Stimulated activated CD4-positive, alpha-beta T cell treated with anti-CD3 and anti-CD28 coated beads, Interleukin-1b, Interleukin-23, amount 100 ng/mL, for 24 hours (primary cell): ENCODE results near the gene NEDD4L.
A peak's percentile ranks its signal among the peaks of the same experiment; 100 is the strongest.
"Not testable (repeated sequence)": the region's sequence is repeated elsewhere in the genome, so short reads cannot be mapped to it uniquely, and the experiment has no call there.

Experiments used
- DNase-seq, 4 experiments: peaks; one replicate each; pipeline ENCODE4 v3.0.0-alpha.2; 2020; ENCODE audit warnings: low read depth in 4 of 4, low spot score in 1 of 4

NEDD4L gene

DNA sequence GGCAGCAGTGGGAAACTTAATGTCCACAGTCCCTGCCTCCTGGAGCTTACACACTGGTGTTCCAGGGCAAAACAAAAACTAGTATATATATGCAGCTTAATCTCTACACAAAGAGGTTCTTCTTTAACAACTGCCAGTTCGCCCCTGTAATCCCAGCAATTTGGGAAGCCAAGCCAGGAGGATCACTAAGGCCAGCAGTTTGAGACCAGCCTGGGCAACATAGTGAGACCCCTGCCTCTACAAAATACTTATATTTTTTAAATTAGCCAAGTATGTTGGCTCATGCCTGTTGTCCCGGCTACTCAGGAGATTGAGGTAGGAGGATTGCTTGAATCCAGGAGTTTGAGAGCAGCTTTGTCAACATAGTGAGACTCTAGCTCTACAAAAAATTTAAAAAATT lies 17.2 kb upstream of the NEDD4L start:
- DNase-seq = no peak

DNA sequence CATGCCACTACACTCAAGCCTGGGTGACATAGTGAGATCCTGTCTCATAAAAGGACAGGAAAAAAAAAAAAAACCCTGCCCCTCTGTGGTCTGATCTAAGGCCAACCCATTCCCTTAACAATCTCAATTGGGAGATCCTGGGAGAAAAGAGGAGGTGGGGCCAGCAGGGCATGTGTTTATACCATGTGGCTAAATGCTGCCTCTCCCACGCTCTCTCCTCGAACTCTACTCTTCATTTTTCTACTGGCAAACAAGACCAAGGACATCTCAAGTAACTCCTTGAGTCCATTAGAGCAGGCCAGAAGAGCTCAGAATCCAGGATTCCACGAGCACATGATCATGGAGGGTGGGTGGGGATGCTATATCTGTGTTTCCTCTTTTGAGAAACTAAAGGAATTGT lies 16.7 kb upstream of the NEDD4L start:
- no peak for DNase-seq

DNA sequence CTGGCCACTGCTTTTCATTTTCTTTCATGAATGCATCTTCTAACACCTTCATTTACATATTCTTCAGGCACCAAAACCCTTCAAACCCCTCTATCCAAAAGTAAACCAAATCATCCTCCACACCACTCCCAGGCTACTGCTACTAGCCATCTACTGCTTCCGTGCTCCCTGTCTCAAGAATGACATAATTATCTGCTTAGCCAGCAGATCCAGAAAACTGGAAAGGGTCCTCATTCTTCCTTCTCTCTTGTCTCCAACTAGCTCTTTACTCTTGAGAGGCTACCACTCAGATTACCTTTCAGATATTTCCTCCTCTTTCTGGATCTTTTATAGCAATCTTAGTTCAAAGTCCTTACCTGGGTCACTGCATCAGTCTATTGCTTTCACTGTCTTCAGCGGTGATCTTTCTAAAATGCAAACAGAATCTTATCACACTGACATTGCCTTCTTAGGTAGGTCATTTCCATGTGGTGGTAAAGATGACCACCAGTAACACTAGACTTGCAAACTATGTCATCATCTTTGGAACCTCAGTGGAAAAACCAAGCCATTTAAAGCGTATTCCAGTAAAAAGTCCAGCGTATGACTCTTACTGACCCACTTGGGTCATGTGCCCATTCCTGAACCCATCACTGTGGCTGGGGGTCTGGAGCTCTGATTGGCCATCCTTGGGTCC lies 15.8 kb upstream of the NEDD4L start:
- DNase-seq = no peak

DNA sequence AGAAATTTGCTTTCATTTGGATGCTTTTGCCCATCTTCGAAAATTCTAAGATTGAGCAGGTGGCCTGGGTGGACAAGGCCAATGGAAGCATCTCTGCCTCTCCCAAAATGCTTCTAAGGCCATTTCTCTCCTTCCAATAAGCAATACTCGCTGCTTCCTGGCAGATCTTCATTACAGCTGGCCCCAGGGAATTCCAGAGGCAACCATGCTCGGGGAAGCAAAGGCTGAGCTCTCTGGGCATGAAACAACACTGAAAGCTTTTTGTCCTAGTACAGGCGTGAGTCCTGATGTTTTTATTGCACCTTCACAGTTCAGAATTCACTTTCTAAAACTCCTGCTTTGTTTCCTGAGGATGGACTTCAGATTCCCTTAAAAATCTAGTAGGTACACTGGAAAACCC lies 11.8 kb upstream of the NEDD4L start:
- no peak for DNase-seq

DNA sequence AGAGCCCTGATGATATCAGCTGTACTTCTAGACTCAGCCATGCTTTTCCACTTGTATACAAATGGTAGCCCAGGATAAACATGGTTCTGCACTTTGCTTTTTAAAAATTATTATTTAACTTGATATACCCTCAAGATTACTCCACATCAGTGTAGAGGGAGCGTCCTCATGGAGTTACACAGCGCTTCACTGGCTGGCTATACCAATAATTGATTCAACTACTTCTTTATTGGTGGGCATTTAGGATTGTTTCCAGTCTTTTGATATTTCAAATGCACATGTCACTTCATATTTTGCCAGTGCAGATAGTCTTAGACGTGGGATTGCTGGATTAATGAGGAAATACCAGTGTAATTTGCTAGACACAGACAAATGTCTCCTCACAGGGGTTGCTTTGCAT lies 10.8 kb upstream of the NEDD4L start:
- DNase-seq = no peak

DNA sequence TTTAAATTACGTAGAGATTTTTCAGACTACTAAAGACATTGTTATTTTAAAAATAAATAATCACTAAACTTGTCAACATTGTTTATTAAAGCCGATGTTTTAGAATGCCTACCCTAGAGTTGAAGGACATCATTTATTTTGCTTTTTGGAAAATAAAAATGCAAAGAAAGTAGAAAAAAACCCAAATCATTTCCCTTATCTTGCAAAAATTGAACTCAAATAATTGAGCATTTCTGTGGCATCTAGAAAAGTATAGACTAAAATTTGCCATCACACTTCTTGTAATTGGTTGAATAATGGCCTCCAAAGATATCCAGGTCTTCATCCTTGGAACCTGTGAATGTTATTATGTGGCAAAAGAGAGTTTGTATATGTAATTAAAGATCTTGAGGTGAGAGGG lies 9.7 kb upstream of the NEDD4L start:
- DNase-seq = no peak

DNA sequence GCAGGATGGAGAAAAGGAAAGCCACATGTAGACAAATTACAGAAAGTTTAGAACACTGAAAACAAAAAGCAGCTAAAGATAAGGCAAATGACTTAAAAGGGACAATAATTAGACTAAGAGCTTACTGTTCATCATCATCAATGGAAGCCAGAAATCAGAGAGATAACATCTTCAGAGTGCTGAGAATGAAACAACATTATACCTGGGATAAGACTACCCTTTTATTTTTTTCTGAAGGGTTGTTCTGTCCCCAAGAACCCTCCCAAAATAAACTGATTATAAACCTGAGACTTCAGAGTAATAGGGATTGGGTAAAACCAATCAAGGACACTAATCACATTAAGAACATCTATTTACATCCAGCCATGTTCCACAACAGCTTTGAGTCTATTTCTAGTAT lies 6.9 kb upstream of the NEDD4L start:
- no peak for DNase-seq

DNA sequence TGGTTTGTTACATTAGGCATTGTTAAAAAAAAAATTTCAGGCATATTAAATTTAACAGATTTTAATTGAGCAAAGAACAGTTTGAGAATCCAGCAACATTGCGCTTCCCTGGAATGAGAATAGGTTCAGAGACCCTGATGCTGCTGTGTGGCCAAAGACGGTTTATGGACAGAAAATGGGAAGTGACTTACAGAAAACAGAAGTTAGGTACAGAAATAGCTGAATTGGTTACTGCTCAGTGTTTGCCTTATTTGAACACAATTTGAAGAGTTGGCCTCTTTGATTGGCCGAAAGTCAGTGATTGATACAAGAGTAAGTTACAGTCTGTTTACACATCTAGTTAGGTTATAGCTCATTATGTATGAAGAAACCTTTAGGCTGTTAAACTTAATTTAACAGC lies 6.0 kb upstream of the NEDD4L start:
- DNase-seq = no peak

DNA sequence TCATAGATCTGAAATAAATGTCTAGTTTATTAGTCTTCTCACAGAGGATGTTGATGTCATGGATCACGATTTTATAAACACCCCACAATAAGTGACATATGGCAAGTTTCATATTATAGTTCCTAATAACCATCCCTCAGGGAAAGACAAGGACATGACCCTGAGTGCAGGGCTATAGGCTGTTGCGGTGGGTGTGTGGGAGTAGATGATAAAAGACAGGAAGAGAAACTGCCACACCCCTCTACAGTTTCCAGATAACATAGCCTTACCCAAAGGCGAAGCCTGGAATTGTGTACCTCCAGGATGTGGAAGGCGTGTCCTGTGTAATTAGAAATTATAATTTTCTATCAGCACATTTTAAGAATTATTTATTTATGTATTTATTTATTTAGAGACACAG lies 2.4 kb upstream of the NEDD4L start:
- DNase-seq = no peak

DNA sequence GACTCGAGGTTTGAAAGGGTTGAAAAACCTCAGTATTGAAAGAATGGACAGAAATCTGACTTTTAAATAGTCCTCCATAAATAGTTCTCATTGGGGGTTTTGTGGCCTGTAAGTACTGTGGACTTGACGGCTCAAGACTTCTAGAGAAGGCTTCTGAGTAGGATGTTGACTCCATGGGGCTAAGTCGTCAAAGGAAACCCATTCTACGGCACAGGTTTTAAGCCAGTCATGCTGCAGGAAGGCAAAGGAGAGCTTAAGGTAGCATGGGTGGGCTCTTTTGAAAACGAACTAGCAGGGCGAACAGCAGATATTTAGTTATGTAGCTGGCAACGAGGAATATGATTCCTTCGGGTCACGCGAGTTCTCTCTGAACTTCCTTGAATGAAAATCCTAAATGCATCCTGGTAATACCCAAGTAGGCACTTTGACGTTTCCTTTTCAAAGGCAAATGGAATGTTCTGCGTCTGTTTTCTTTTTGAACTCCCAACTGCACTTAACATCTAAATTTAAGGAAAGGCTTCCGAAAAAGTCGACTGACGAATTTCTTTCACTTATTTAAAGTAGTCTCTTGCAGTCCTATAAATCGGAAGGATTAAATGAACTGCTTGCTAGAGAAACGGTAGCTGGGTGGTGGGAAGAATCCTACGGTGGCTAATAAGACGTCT lies 1.1 kb upstream of the NEDD4L start:
- no peak for DNase-seq

DNA sequence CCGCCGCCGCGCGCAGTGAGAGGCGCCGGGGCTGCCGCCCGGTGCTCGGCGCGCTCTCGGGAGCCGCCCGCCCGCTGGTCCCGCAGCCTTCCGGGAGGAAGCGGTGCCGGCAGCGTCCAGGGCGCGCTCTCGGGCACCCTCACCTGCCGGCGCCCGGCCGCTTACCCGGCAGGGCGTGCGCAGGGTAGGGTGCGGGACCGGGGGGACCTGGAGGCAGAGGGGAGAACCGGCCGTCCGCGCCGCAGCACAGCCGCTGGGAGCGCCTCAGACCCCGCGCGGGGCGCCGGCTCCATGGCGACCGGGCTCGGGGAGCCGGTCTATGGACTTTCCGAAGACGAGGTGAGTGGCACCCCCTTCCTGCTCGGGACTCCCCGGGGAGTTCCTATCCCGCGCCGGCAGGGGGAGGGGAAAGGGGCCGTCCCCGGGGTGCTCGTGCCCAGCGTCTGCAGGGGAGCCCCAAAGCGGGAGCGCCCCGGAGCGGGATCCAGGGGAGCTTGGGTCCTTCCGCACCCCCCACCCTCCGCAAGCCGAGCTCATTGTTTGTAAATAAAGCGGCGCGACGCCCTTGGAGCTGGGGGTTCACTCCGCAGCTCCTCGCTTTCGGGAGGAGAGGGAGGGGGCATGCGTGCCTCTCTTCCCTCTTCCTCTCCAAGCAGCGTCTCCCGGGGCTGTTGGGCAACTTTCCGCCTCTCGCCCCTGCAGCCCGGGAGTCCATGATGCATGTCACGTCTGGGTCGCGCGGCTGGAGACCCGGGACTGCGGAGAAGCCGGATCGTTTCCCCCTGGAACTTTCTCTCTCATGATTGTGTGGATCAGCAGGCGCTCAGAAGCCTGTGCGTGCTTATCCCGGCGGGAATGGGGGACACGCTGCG lies 580 bp downstream of the NEDD4L start:
- peak in 3 of 4 experiments; percentile 1 to 40 (median 33) for DNase-seq

DNA sequence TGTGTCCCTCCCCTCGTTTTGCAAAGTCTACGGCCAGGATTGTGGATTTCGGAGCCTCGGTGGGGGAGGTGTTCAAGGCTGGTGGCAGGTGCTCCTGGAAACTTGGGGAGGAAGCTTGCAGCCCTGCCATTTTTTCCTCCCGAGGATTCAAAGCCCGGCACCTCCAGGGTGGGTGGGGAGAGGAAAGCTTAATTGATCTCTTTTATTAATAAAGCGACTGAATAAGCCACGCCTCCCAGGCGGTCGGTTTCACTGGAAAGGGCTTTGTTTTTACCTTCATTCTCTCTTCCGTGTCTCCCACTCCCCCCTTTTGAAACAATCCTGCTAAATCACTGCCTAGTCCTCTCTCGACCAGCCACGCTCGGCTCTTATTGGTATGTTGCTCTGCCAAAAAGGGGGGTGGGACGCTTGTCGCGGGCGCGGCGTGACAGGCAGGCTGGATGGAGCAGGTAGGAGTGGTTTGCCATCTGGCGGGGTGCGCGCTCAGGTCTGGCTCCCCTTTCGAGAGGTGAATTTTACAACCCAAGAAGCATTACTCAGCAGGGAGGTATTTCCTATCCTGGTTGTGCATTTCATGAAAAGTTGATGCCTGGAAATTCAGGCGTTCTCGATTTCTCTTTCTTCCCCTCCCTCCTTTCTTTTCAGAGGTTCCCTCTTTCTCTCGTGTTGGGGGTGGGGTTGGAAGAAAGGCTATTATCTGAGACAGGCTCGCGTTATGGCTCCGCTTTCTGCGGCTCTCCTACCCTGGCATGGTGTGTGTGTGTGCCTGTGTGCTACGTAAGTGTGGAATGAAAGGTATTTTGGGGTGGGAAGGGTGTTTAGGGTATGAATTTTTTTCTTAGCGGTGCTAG lies 1.4 kb downstream of the NEDD4L start:
- peak in 1 of 4 experiments; percentile 6 for DNase-seq

DNA sequence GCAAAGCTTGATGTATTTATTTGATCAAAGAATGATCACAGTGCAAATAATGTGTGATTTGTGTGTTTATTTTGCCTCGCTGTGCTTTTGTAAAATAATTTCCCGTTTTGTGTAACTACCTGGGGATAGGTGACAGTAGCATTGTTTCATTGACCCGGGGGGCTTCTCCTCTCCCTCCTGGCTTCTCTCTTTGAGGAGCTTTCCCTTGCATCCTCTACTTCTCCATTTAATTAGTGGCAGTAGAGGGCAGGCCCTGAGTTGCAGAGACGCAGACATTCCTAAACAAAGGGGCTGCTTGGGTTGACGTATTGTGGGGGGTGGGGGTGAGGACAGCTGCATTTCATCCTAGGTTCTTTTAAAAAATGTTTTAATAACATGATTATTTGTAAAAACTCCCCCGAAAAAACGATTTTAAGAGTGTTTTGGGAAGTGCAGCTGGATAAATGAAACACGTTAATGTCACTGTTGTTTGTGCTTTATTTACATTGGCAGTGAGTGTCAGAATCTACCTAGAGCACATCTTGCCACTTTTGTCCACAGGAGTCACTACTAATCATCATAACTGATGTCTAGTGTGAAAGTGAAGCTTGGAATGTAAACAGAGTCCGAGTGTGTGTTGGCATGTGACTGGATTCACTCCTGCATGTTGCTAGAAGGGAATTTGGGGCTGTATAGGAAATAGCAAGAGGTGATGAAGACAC lies 2.2 kb downstream of the NEDD4L start:
- no peak for DNase-seq

DNA sequence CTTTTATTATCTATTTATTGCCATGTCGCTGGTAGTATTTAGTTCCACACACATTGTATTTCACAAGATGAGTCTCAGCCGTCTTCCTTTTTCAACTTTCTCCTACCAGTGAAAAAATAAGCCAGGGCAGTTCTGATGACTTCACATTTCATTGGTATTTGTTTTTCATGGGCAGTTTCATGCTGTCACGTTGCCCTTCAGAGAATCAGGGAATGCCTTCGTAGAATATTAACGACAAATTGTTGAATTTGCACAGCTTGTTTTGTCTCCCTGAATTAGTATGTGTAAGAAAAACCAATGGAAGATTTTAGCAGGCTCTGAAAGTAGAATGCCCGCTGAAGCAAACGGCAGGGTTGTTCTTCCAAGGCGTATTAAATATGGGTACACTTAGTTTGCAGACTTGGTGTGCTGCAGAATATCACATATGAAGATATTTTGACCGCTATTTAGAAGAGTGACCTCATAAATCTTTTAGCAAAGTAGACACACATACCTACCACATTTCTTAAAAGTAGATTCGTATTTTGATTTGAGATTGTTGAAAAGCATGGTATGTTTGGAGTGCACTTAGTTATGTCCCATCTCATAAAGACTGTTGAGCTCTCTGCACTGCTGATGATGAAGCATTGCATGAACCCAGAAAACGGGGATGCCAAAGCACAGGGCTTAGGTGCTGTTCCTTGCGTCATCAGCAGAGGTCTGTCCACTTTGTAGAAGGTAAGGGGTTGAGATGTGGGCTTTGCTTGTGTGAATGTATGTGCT lies 2.9 kb downstream of the NEDD4L start:
- no peak for DNase-seq

DNA sequence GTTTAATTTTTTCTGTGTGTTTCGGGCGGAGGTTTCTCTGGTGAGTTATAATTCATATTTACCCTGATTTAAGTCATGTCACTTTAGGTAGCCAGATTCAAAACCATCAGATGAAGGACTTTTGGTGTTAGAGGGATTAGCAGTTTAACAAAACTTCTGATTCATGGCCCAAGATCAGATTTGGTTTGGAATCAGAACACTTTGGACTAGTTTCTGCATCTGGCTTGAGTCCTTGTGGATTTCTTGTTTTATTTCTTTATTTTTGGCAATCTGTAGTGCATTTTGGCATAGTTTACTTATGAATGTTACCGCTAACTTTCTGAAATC lies 3.5 kb downstream of the NEDD4L start:
- DNase-seq = no peak

DNA sequence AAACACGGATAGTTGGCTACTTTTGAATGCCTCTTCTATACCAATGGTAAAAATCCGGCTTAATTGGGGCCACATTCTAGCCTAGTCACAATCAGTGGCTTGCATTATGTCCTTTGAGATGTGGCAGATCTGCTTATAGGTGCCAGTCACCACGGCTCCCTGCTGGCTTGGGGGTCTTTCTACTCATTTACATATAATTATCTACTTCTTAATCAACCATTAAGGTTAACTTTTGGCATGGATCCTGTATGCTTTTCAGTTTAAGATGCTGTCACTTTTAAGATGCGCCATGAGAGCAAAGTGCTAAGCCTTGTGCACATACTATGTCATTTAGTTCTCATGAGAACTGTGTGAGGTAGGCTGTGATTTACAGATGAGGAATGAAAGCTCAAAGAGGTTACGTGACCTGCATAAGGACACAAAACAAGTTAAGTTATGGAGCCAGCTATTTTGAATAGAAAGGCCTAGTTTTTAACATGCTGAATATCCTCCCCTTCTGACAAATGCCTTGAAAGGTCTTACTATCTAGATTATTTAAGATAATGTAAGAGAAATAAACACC lies 4.1 kb downstream of the NEDD4L start:
- no peak for DNase-seq

DNA sequence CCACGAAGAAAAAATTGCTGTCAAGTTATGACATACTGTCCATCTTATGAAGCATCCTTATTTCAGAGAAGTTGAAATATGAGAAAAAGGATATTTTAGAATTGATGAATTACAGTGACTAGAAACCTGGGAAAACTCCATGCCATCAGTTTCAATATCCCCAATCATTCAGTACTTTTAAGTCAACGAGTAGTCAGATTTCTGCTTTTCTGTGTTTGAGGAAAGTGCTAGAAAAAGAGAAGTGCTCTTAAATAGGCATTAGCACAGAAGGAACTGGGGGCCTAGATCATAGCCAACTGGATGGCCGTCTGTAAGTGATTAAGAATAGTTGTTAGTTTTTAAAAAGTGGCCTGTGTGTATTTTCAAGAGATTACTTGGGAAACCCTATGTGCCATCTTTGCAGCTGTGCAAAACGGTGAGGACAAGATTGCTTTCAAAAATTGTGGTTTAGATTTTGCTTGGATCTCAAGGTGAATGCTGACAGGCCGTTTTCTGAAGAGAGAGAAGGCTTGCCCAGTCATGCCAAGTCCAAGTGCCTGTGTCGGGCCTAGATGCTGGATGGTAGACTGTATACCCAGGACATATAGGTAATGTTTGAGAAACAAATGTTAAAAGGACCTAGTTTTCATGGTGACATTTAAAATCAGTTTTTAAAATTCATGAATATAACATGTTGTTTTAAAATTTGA lies 5.1 kb downstream of the NEDD4L start:
- DNase-seq = no peak

DNA sequence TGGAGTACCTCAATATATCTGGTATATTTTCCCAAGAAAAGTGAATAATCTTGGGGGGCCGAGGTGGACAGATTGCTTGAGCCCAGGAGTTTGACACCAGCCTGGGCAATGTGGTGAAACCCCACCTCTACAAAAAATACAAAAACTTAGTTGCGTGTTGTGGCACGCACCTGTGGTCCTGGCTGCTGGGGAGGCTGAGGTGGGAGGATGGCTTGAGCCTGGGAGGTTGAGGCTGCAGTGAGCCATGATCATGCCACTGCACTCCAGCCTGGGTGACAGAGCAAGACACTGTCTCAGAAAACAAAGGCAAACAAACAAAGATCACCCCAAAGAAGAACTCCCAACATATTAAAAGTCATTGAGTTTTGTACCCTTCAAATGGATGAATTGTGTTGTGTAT lies 6.9 kb downstream of the NEDD4L start:
- DNase-seq = not testable (repeated sequence)
